Stomach (tissue), 9 donors: Measurements from ENCODE around the gene MYOZ3. TPM values are rescaled to one million over a fixed set of nuclear protein-coding genes. Genes with fewer than 3 reads are reported as not detected.
A peak's percentile ranks its signal among the peaks of the same experiment; 100 is the strongest.

Experiments
- DNase-seq, 2 donors: peaks; one replicate each; pipeline versions ENCODE4 v3.0.0 to v3.0.0-alpha.2; 2013 to 2019
- H3K27ac ChIP-seq, 5 donors: fragments of 200-600 bp in 4 of 5; sonication (generic) in 4 of 5; one replicate each; pipeline ENCODE4 v1.5.1; 2013 to 2019; ENCODE audit warnings: mild to moderate bottlenecking in 1 of 5, moderate library complexity in 1 of 5
- H3K27me3 ChIP-seq, 3 donors: fragments of 200-600 bp; sonication (generic); one replicate each; pipeline ENCODE4 v1.5.1; 2017 to 2019; ENCODE audit warnings: mixed run types in 1 of 3
- H3K36me3 ChIP-seq, 4 donors: fragments of 200-600 bp; sonication (generic); 1 replicate in 3 of 4; 2 replicates in 1 of 4; pipeline ENCODE4 v1.5.1; 2016 to 2019
- H3K4me1 ChIP-seq, 4 donors: fragments of 200-600 bp; sonication (generic); one replicate each; pipeline ENCODE4 v1.5.1; 2016 to 2019
- H3K4me3 ChIP-seq, 4 donors: fragments of 200-600 bp; sonication (generic) in 3 of 4; one replicate each; pipeline ENCODE4 v1.5.1; 2016 to 2019; ENCODE audit warnings: mild to moderate bottlenecking in 1 of 4
- H3K9me3 ChIP-seq, 4 donors: fragments of 200-600 bp; sonication (generic); one replicate each; pipeline ENCODE4 v1.5.1; 2016 to 2019
- EP300 ChIP-seq: sonication (generic); formaldehyde crosslinking; IDR thresholded peaks from one replicate; pipeline ENCODE4 v1.6.1; 2017; ENCODE audit warnings: antibody characterized with exemption
- POLR2A ChIP-seq, 4 donors: fragments of 450-650 bp; IDR thresholded peaks; one replicate each; pipeline ENCODE4 v1.6.1; 2016; ENCODE audit warnings: antibody characterized with exemption in 4 of 4, control low read depth in 2 of 4, mild to moderate bottlenecking in 1 of 4, moderate library complexity in 1 of 4
- POLR2AphosphoS5 ChIP-seq, 3 donors: sonication (generic); formaldehyde crosslinking; IDR thresholded peaks; one replicate each; pipeline ENCODE4 v1.6.1; 2016; ENCODE audit warnings: antibody characterized with exemption in 3 of 3
- WGBS, 5 donors: extraction: QIAGEN DNeasy Blood & Tissue Kit in 3 of 5; methylation state at CpG; one replicate each; pipeline versions ENCODE4 v1.1.5 to v1.1.7; 2013 to 2018; 5-methylcytosine and 5-hydroxymethylcytosine counted together
- intact Hi-C: fragments of 100-400 bp; cut with DNase I; formaldehyde crosslinking; loops from one replicate; pipeline ENCODE4 v1.15.1; 2023; ENCODE audit warnings: low total_unique reads
- polyA plus RNA-seq, 3 donors: library from polyadenylated mRNA; stranded (reverse); fragments of 200-250 nt; gene quantifications; one replicate each; pipeline ENCODE4 v1.2.3, GENCODE V29; 2013
- total RNA-seq, 5 donors: library from RNA; depleted of rRNA; stranded (reverse); fragments of >200 nt; gene quantifications; one replicate each; pipeline versions ENCODE4 v1.1.0 to v1.2.3, GENCODE V29; 2014 to 2016
- TF ChIP-seq, protein P1 (sequence below), 7 experiments: fragments of 450-650 bp in 4 of 7; fragments of 200-600 bp in 3 of 7; sonication (generic) in 3 of 7; IDR thresholded peaks; one replicate each; pipeline ENCODE4 v1.5.1; 2016 to 2019; ENCODE audit warnings: antibody characterized with exemption in 7 of 7, control low read depth in 2 of 7, mild to moderate bottlenecking in 1 of 7
- donor health status: healthy with polysubstance abuse.
- donor health status: Bipolar disorder and iron deficiency.
- donor health status: healthy.

The MYOZ3 gene
- total and polyA plus RNA-seq, 8 donors: 0.23 to 1.8 (median 0.52) TPM; not detected in 4

DNA sequence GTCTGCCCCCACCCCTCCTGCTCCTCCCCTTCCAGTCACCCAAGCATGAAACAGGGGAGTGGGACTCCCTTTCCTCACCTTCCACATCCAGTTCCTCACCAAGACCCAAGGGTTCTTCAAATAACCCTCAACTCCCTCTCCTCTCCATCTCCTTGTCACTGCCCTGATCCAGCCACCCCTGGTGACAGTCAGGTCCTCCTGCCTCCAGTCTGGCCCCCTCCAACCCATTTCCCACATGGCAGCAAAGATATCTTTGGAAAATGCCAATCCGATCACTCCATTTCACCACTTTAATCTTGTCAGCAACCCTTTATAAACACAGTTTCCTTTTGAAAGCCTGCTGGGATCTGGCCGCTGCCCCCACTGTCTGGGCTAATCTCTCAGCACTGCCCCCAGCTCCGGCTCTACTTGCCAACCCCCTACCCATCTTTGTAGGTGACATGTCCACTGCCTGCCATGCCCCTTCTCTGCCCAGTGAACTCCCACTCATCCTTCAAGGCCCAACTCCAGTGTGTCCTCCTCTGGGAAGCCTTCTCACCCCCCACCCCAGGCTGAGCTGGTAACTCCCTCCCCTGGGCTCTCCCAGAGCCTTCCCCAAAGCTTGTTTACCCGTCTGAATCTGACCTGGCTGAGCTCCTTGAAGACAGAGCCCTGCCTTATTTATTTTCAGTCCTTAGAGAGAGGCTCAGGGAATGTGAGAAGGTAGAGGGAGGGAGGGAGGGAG is 781 bp upstream of the MYOZ3 start:
- Histone ChIP-seq H3K4me1 (peaks cover 10 to 45% (median 30%) of the 10 kb centered on the region in 4 donors), H3K4me3 (no peak overlapping the region), H3K36me3 (no peaks in the 10 kb centered on the region), H3K27ac (peak overlapping the region in 2 of 5 donors; percentile 48 to 49), H3K9me3 (no peaks in the 10 kb centered on the region), H3K27me3 (no peaks in the 10 kb centered on the region)
- no peak for TF ChIP-seq POLR2AphosphoS5 (IDR thresholded peaks at IDR 0.05)
- no peak for TF ChIP-seq POLR2A (IDR thresholded peaks at IDR 0.05)
- WGBS, 5 donors: 43 to 54% (median 44%) methylated on average over 4 of the region's 4 CpGs
- peak; percentile 20 to 23 for DNase-seq
- intact Hi-C loops: no loop called here

DNA sequence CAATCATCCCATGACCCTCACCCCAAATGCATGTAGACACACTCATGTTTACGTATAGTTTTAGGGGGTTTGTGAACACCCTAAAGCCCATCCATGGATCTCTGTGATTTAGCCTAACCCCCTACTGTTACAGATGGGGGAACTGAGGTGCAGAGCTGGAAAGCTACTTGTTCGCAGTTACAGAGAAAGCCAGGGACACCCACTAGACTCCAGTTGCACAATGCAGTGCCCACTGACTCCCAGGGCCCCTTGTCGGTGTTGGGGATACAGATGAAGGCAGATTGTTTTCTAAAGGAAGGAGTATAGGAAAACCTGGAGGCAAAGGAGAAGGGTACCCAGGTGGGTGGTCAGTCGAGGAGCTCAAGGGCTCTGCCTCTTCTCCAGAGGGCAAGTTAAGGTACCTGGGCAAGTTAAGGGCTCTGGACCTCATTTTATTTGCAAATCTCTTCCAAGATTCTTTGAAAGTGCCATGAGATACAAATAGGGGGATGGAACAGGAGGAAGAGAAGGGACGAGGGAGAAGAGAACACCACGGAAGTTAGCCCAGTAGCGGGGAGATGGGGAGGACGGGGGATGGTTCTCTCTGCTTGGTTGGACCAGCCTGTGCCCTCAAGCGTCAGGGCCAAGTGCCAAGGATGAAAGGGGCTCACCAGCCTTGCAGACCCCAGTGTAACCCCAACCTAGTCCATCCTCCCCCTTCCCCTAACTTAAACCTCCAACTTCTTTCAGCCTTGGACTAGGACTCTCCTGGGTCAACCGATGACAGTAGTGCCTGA is 958 bp downstream of the MYOZ3 start:
- WGBS, 5 donors: 83 to 90% (median 85%) methylated on average over 10 of the region's 10 CpGs
- intact Hi-C loops: no loop called here
- no peak for DNase-seq
- TF ChIP-seq, protein P1, sequence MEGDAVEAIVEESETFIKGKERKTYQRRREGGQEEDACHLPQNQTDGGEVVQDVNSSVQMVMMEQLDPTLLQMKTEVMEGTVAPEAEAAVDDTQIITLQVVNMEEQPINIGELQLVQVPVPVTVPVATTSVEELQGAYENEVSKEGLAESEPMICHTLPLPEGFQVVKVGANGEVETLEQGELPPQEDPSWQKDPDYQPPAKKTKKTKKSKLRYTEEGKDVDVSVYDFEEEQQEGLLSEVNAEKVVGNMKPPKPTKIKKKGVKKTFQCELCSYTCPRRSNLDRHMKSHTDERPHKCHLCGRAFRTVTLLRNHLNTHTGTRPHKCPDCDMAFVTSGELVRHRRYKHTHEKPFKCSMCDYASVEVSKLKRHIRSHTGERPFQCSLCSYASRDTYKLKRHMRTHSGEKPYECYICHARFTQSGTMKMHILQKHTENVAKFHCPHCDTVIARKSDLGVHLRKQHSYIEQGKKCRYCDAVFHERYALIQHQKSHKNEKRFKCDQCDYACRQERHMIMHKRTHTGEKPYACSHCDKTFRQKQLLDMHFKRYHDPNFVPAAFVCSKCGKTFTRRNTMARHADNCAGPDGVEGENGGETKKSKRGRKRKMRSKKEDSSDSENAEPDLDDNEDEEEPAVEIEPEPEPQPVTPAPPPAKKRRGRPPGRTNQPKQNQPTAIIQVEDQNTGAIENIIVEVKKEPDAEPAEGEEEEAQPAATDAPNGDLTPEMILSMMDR (IDR thresholded peaks at IDR 0.05): no peak
- TF ChIP-seq EP300 (no peak), POLR2A (IDR thresholded peaks at IDR 0.05) (no peak), POLR2AphosphoS5 (IDR thresholded peaks at IDR 0.05) (no peak)
- Histone ChIP-seq H3K4me3 (no peak overlapping the region), H3K27me3 (no peaks in the 10 kb centered on the region), H3K27ac (no peak overlapping the region), H3K9me3 (no peaks in the 10 kb centered on the region), H3K4me1 (peaks cover 6 to 31% (median 17%) of the 10 kb centered on the region in 4 donors), H3K36me3 (no peaks in the 10 kb centered on the region)

DNA sequence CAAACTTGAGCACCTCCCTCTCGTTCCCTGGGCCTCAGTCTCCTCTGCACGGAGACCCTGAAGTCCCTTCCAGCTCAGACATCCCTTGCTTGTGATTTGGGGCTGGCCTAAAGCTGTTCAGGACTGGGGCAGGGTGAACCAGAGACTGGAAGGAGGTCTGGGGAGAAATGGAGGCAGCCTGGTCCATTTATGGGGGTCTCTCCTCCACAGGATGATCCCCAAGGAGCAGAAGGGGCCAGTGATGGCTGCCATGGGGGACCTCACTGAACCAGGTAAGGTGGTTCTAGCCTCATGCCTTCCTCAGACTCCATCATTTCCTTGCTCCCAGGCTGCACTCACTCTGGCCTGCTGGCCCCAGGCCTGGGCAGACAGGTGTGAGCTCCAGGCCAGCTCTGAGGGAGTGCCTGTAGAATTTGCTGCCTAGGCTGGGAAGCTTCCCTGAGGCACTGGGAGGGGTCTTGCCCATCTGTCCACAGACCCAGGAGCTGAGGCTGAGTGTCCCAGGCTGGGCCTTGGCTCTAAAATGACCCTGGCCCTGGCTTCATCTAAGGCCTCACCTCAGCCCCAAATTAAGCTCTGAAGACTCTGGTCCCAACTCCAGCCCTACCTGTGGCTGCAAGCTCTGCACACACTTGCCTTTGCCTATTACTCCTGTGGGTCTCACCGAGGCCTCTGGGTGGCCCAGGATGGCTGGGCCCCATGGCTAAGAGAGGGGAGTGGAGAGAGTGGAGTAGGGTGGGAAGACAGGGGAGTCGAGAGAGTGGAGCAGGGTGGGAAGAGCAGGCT is 1.9 kb downstream of the MYOZ3 start:
- 74 to 90% (median 81%) methylated on average over 4 of the region's 4 CpGs for WGBS, 5 donors
- TF ChIP-seq POLR2AphosphoS5 (IDR thresholded peaks at IDR 0.05) (no peak), EP300 (no peak), POLR2A (IDR thresholded peaks at IDR 0.05) (no peak)
- TF ChIP-seq, protein P1 (IDR thresholded peaks at IDR 0.05): no peak
- Histone ChIP-seq H3K4me1 (peaks cover 0 to 21% (median 10%) of the 10 kb centered on the region in 4 donors), H3K36me3 (no peaks in the 10 kb centered on the region), H3K27me3 (no peaks in the 10 kb centered on the region), H3K9me3 (no peaks in the 10 kb centered on the region), H3K4me3 (no peak overlapping the region), H3K27ac (no peak overlapping the region)
- intact Hi-C loops: no loop called here
- DNase-seq: no peak

DNA sequence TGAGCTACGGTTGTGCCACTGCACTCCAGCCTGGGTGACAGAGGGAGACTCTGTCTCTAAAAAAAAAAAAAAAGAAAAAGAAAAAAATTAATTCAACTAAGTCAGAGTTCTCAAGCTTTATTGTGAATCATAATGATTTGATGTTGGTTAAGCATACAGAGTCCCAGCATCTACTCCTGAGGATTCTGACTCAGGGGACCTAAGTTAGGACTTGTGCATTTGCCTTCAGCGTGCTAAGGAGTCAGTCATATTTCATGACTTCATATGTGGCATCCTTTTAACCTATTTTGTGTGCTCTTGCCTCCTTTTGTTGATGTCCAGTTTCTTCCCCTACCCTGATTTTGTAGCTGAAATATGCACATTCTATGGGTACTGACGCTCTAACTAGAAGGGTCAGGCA is 2.9 kb downstream of the MYOZ3 start:
- Histone ChIP-seq H3K4me1 (peaks cover 0 to 16% (median 10%) of the 10 kb centered on the region in 4 donors), H3K27me3 (no peaks in the 10 kb centered on the region), H3K27ac (no peak overlapping the region), H3K36me3 (no peaks in the 10 kb centered on the region), H3K9me3 (no peaks in the 10 kb centered on the region), H3K4me3 (no peak overlapping the region)
- TF ChIP-seq EP300 (no peak), POLR2AphosphoS5 (IDR thresholded peaks at IDR 0.05) (no peak), POLR2A (IDR thresholded peaks at IDR 0.05) (no peak)
- TF ChIP-seq, protein P1 (IDR thresholded peaks at IDR 0.05): no peak
- WGBS, 5 donors: 87 to 98% (median 92%) methylated on average over 3 of the region's 3 CpGs
- DNase-seq: no peak
- intact Hi-C loops: no loop called here
